ENCODE measurements around the gene PRR19. TPM values are rescaled to one million over a fixed set of nuclear protein-coding genes. Genes with fewer than 3 reads are reported as not detected.

Gene PRR19
- total and polyA plus RNA-seq, 10 of the 15 experiments (the other 5 are each of a cell fraction or from before 2014, with no cell fraction given), result 0.09 to 1.7 (median 0.73) TPM; not detected in 1

DNA sequence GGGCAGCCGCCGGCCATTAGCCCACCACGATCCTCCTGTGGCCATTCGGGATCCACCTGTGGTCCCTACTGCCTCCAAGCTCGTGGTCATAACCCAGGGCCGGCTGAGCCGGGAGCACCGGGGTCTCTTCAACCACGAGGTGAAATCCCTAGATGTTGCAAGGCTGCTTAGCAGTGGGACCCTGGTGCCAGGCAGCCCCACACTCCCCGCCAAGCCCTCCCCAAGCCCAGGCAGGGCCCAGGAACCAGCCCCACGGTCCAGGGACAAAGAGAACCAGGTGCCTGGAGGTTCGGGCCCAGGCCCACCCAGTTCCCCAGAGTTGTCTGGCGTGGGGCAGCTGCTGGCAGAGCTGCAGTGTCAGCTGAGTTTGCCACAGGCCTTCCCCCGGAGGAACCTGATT is 7.8 kb downstream of the PRR19 start:
- no peak for DNase-seq (ENCODE audit: low read depth, low spot score)
- Histone ChIP-seq H3K36me3 (ENCODE audit: control insufficient read depth in 2 of 2, insufficient read depth in 2 of 2, low read length in 1 of 2) (no peaks in the 10 kb centered on the region), H3K4me2 (ENCODE audit: control insufficient read depth, insufficient read depth) (no peak overlapping the region), H3K9ac (ENCODE audit: control insufficient read depth, insufficient read depth, low read length) (no peak overlapping the region), H3K4me3 (no peak overlapping the region), H3K27me3 (replicated peaks in 1 of 2; ENCODE audit: control insufficient read depth in 2 of 2, insufficient read depth in 2 of 2, low read length in 1 of 2) (peaks cover 4 to 9% of the 10 kb centered on the region in 2 experiments; a peak in 3 of 4 replicates), H3K27ac (ENCODE audit: control insufficient read depth, insufficient read depth) (no peak overlapping the region), H4K20me1 (ENCODE audit: control insufficient read depth, insufficient read depth) (no peaks in the 10 kb centered on the region), H3K9me3 (replicated peaks; ENCODE audit: control insufficient read depth, insufficient read depth, low read length) (no peaks in the 10 kb centered on the region), H3K79me2 (ENCODE audit: control insufficient read depth, insufficient read depth, low read length) (no peaks in the 10 kb centered on the region), H3K4me1 (ENCODE audit: control insufficient read depth, insufficient read depth, low read length) (no peaks in the 10 kb centered on the region), H2AFZ (ENCODE audit: control insufficient read depth, low read depth, low read length) (no peak overlapping the region)
- intact Hi-C loops (cut with micrococcal nuclease; ENCODE audit: unreplicated experiment), result no loop called here
- TF ChIP-seq SPI1 (IDR thresholded peaks at IDR 0.05; ENCODE audit: borderline replicate concordance, insufficient read depth, low read depth, low read length), result no peak
- no peak for TF ChIP-seq TCF12 (IDR thresholded peaks at IDR 0.05; ENCODE audit: low read depth, low read length)
- TF ChIP-seq MYC (IDR thresholded peaks at IDR 0.05; ENCODE audit: insufficient read depth, insufficient read length, insufficient replicate concordance, low read length, severe bottlenecking), result no peak
- TF ChIP-seq SIX5 (IDR thresholded peaks at IDR 0.05; ENCODE audit: low read depth, low read length, severe bottlenecking), result no peak
- TF ChIP-seq SMARCA5 (IDR thresholded peaks at IDR 0.05), result no peak
- no peak for TF ChIP-seq ATF3 (IDR thresholded peaks at IDR 0.05; ENCODE audit: borderline replicate concordance, extremely low read depth, low read depth, low read length)
- no peak for TF ChIP-seq EED (IDR thresholded peaks at IDR 0.05; ENCODE audit: low read depth)
- TF ChIP-seq CHD2 (IDR thresholded peaks at IDR 0.05; ENCODE audit: borderline replicate concordance, low read depth, low read length), result no peak
- TF ChIP-seq, protein P1, sequence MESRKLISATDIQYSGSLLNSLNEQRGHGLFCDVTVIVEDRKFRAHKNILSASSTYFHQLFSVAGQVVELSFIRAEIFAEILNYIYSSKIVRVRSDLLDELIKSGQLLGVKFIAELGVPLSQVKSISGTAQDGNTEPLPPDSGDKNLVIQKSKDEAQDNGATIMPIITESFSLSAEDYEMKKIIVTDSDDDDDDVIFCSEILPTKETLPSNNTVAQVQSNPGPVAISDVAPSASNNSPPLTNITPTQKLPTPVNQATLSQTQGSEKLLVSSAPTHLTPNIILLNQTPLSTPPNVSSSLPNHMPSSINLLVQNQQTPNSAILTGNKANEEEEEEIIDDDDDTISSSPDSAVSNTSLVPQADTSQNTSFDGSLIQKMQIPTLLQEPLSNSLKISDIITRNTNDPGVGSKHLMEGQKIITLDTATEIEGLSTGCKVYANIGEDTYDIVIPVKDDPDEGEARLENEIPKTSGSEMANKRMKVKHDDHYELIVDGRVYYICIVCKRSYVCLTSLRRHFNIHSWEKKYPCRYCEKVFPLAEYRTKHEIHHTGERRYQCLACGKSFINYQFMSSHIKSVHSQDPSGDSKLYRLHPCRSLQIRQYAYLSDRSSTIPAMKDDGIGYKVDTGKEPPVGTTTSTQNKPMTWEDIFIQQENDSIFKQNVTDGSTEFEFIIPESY (IDR thresholded peaks at IDR 0.05), result no peak
- SMC1A ChIA-PET (ENCODE audit: uncharacterized antibody, unreplicated experiment), result no interaction called here
- CTCF ChIA-PET, result no interaction called here
- no peak for ATAC-seq
- no TSS peak for BruUV-seq (replicated peaks)
- FAIRE-seq, result no peak
- RAD21 ChIA-PET (ENCODE audit: unreplicated experiment), result no interaction called here
- POLR2A ChIA-PET, result no interaction called here
- 52% methylated on average over 14 of the region's 14 CpGs for WGBS (ENCODE audit: insufficient coverage, insufficient replicate concordance, low lambda C conversion rate, missing lambda C conversion rate)
- in situ Hi-C loops (cut with MboI), result no loop called here

Measured in GM12878 (cell line).